ENCODE data around the gene PI4KA.
"Not testable (repeated sequence)": the region's sequence is repeated elsewhere in the genome, so short reads cannot be mapped to it uniquely, and the experiment has no call there.

Gene PI4KA

GRCh38 chr22:20858615-20859416 lies at the start of gene PI4KA, which contains the start of gene SNAP29:
PI4KA (minus strand) TSS chr22:20858811; CDS start chr22:20858725, 86 bp downstream.
SNAP29 (plus strand) TSS chr22:20859007; CDS start chr22:20859111, 104 bp downstream.
- DNase-seq: peak; percentile 88

- no peak for DNase-seq
These were observed 47.8 kb upstream of the PI4KA start for GRCh38 chr22:20906387-20906767.

GRCh38 chr22:20905415-20906386 lies 47.1 kb upstream of the PI4KA start:
- no peak for DNase-seq

GRCh38 chr22:20904980-20905355 lies 46.4 kb upstream of the PI4KA start:
- DNase-seq: no peak

- DNase-seq: no peak
These were observed 45.7 kb upstream of the PI4KA start for GRCh38 chr22:20904008-20904979.

- no peak for DNase-seq
These were observed 44.5 kb upstream of the PI4KA start for GRCh38 chr22:20903093-20903492.

GRCh38 chr22:20901093-20902033 lies 42.8 kb upstream of the PI4KA start:
- not testable (repeated sequence) for DNase-seq

- no peak for DNase-seq
These were observed 41.3 kb upstream of the PI4KA start for GRCh38 chr22:20899827-20900423.

- DNase-seq: not testable (repeated sequence)
These were observed 39.1 kb upstream of the PI4KA start for GRCh38 chr22:20897737-20898136.

GRCh38 chr22:20890975-20891374 lies 32.4 kb upstream of the PI4KA start:
- DNase-seq: no peak

- no peak for DNase-seq
These were observed 31.4 kb upstream of the PI4KA start for GRCh38 chr22:20889904-20890540.

GRCh38 chr22:20889025-20889704 lies 30.6 kb upstream of the PI4KA start:
- DNase-seq: no peak

- DNase-seq: no peak
These were observed 28.8 kb upstream of the PI4KA start for GRCh38 chr22:20887375-20887774.

- DNase-seq: peak; percentile 16
These were observed 27.1 kb upstream of the PI4KA start for GRCh38 chr22:20885557-20886323.

GRCh38 chr22:20885017-20885556 lies 26.5 kb upstream of the PI4KA start:
- no peak for DNase-seq

- no peak for DNase-seq
These were observed 25.8 kb upstream of the PI4KA start for GRCh38 chr22:20884454-20884853.

- no peak for DNase-seq
These were observed 24.2 kb upstream of the PI4KA start for GRCh38 chr22:20882855-20883254.
